ENCODE results near the gene REEP6. TPM values are rescaled to one million over a fixed set of nuclear protein-coding genes. Genes with fewer than 3 reads are reported as not detected.
"Not testable (repeated sequence)": the region's sequence is repeated elsewhere in the genome, so short reads cannot be mapped to it uniquely, and the experiment has no call there.

Gene REEP6
- total and polyA plus RNA-seq, 3 donors from 2014 or later: 386 to 454 (median 429) TPM

DNA sequence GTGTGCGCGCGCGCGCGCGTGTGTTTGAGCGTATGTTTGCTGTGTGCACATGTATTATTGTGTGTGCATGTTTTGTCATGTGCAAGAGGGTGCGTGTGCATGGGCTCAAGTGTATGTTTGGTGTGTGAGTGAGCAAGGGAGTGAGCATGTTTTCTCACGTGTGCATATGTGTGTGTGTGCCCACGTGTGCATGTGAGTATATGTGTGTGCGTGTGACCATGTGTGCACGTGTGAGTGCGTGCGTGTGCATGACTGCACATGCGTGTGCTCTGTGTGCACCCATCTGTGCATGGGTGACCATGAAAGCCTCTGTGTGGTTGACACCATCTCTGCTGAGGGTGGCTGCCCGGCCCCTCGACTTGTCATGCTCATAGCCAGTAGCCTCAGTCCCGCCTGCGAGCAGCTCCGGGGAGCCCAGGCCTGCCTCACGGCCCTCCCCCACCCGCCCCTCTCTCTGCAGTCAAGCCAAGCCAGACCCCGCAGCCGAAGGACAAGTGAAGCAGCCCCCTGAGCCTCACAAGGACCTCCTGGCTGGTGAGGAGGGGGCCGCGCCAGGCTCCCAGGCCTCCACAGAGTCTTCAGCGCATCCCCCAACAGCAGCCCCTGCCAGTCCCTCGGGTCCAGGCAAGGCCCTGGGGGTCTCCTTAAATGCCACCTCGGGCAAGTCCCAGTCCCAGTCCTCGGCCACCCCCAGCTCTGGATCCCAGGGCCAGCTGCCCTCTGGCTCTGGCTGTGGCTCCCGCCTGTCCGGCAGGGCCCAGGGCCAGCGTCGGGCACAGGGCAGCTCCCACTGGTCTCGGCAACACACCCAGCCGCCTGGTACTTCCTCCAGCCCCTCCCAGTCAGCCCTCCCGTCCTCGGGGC lies 6.0 kb downstream of the REEP6 start:
- H3K4me1 ChIP-seq: peaks cover 37% of the 10 kb centered on the region
- intact Hi-C loops (cut with DNase I; ENCODE audit: low total_unique reads): no loop called here
- TF ChIP-seq POLR2A (IDR thresholded peaks at IDR 0.05): no peak
- TF ChIP-seq, protein P1, sequence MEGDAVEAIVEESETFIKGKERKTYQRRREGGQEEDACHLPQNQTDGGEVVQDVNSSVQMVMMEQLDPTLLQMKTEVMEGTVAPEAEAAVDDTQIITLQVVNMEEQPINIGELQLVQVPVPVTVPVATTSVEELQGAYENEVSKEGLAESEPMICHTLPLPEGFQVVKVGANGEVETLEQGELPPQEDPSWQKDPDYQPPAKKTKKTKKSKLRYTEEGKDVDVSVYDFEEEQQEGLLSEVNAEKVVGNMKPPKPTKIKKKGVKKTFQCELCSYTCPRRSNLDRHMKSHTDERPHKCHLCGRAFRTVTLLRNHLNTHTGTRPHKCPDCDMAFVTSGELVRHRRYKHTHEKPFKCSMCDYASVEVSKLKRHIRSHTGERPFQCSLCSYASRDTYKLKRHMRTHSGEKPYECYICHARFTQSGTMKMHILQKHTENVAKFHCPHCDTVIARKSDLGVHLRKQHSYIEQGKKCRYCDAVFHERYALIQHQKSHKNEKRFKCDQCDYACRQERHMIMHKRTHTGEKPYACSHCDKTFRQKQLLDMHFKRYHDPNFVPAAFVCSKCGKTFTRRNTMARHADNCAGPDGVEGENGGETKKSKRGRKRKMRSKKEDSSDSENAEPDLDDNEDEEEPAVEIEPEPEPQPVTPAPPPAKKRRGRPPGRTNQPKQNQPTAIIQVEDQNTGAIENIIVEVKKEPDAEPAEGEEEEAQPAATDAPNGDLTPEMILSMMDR (IDR thresholded peaks at IDR 0.05): no peak
- no peaks in the 10 kb centered on the region for H3K27me3 ChIP-seq
- no peak overlapping the region for H3K27ac ChIP-seq
- 72 to 76% methylated on average over 24 to 32 of the region's 39 CpGs for WGBS, 2 donors
- H3K36me3 ChIP-seq (ENCODE audit: low read depth, missing control alignments): no peaks in the 10 kb centered on the region
- no peaks in the 10 kb centered on the region for H3K9me3 ChIP-seq
- H3K4me3 ChIP-seq: no peak overlapping the region
- peak; percentile 52 for DNase-seq

GRCh38 chr19:1497578-1498235 lies 6.7 kb downstream of the REEP6 start:
- Histone ChIP-seq H3K27me3 (no peaks in the 10 kb centered on the region), H3K36me3 (ENCODE audit: low read depth, missing control alignments) (no peaks in the 10 kb centered on the region), H3K4me1 (peaks cover 34% of the 10 kb centered on the region), H3K27ac (no peak overlapping the region), H3K9me3 (no peaks in the 10 kb centered on the region), H3K4me3 (no peak overlapping the region)
- WGBS, 2 donors: 72 to 86% methylated on average over 6 to 25 of the region's 25 CpGs
- TF ChIP-seq POLR2A (IDR thresholded peaks at IDR 0.05): no peak
- TF ChIP-seq, protein P1 (IDR thresholded peaks at IDR 0.05): no peak
- intact Hi-C loops (cut with DNase I; ENCODE audit: low total_unique reads): no loop called here
- DNase-seq: no peak

- intact Hi-C loops (cut with DNase I; ENCODE audit: low total_unique reads); DNase-seq; H3K27ac ChIP-seq; H3K36me3 ChIP-seq (ENCODE audit: low read depth, missing control alignments); H3K9me3 ChIP-seq; H3K4me3 ChIP-seq; H3K27me3 ChIP-seq: not testable (repeated sequence)
- WGBS, 2 donors: no CpG with 5 or more reads among the region's 34 CpGs
- H3K4me1 ChIP-seq: peaks cover 35% of the 10 kb centered on the region
Measured at GRCh38 chr19:1499231-1499630, 8.2 kb downstream of the REEP6 start.

- TF ChIP-seq POLR2A (IDR thresholded peaks at IDR 0.05): no peak
- TF ChIP-seq, protein P1 (IDR thresholded peaks at IDR 0.05): no peak
- WGBS, 2 donors: 75% methylated on average over 9 of the region's 9 CpGs
- Histone ChIP-seq H3K4me3 (no peak overlapping the region), H3K27me3 (no peaks in the 10 kb centered on the region), H3K27ac (no peak overlapping the region), H3K36me3 (ENCODE audit: low read depth, missing control alignments) (no peaks in the 10 kb centered on the region), H3K9me3 (no peaks in the 10 kb centered on the region), H3K4me1 (peaks cover 25% of the 10 kb centered on the region)
- intact Hi-C loops (cut with DNase I; ENCODE audit: low total_unique reads): no loop called here
- DNase-seq: no peak
Measured at GRCh38 chr19:1501200-1501595, 10.2 kb downstream of the REEP6 start.

- no peaks in the 10 kb centered on the region for H3K27me3 ChIP-seq
Measured at GRCh38 chr19:1502433-1503088, 11.6 kb downstream of the REEP6 start.

More at GRCh38 chr19:1502433-1503088, 11.6 kb downstream of the REEP6 start:
- Histone ChIP-seq H3K36me3 (ENCODE audit: low read depth, missing control alignments) (no peaks in the 10 kb centered on the region), H3K4me3 (peak overlapping the region in 1 of 2 donors; percentile 8), H3K4me1 (peaks cover 28% of the 10 kb centered on the region), H3K27ac (peak overlapping the region in 1 of 2 donors; percentile 64), H3K9me3 (no peaks in the 10 kb centered on the region)
- 45 to 48% methylated on average over 14 of the region's 14 CpGs for WGBS, 2 donors
- intact Hi-C loops (cut with DNase I; ENCODE audit: low total_unique reads): no loop called here
- no peak for DNase-seq
- no peak for TF ChIP-seq POLR2A (IDR thresholded peaks at IDR 0.05)
- TF ChIP-seq, protein P1 (IDR thresholded peaks at IDR 0.05): no peak

Measured in testis (tissue), 3 donors.